Hepatocyte (in vitro differentiated cells): ENCODE data around the gene RUBCN.
"Not testable (repeated sequence)": the region's sequence is repeated elsewhere in the genome, so short reads cannot be mapped to it uniquely, and the experiment has no call there.

Source experiments
- EZH2 ChIP-seq: fragments of 200-600 bp; sonication (generic); IDR thresholded peaks from 2 replicates; pipeline ENCODE4 v1.6.1; 2016; ENCODE audit warnings: antibody characterized with exemption, mild to moderate bottlenecking, borderline replicate concordance
- EZH2phosphoT487 ChIP-seq: fragments of 200-600 bp; sonication (generic); IDR thresholded peaks from one replicate; pipeline ENCODE4 v1.6.1; 2018; ENCODE audit warnings: antibody characterized with exemption, mild to moderate bottlenecking, low read depth, moderate library complexity; ENCODE audit not compliant: unreplicated experiment, severe bottlenecking
- TF ChIP-seq, protein P1 (sequence below): fragments of 200-600 bp; sonication (generic); IDR thresholded peaks from 2 replicates; pipeline ENCODE4 v1.5.1; 2016; ENCODE audit warnings: antibody characterized with exemption, mild to moderate bottlenecking; ENCODE audit not compliant: poor library complexity

DNA sequence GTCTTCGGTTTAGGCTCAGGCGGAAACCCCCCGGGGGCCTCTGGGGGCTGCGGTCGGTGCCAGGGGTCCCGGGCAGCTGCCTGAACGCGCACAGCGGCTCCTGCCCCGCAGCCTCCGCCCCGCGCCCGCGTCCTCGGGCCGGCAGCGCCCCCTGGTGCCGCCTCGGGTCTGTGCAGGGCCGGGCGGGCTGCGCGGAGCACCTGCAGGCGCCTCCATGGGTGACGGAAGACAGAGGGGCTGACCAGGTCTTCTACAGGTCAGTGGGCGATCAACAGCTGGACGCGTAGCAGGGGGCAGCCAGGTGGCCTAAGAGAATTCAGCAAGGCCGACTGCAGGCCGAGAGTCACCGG is 71.6 kb downstream of the RUBCN start:
- TF ChIP-seq, protein P1, sequence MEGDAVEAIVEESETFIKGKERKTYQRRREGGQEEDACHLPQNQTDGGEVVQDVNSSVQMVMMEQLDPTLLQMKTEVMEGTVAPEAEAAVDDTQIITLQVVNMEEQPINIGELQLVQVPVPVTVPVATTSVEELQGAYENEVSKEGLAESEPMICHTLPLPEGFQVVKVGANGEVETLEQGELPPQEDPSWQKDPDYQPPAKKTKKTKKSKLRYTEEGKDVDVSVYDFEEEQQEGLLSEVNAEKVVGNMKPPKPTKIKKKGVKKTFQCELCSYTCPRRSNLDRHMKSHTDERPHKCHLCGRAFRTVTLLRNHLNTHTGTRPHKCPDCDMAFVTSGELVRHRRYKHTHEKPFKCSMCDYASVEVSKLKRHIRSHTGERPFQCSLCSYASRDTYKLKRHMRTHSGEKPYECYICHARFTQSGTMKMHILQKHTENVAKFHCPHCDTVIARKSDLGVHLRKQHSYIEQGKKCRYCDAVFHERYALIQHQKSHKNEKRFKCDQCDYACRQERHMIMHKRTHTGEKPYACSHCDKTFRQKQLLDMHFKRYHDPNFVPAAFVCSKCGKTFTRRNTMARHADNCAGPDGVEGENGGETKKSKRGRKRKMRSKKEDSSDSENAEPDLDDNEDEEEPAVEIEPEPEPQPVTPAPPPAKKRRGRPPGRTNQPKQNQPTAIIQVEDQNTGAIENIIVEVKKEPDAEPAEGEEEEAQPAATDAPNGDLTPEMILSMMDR = not testable (repeated sequence)
- TF ChIP-seq EZH2, EZH2phosphoT487: not testable (repeated sequence)
